Ascending aorta (tissue), 2 donors: ENCODE measurements around the gene FERMT2. TPM values are rescaled to one million over a fixed set of nuclear protein-coding genes. Genes with fewer than 3 reads are reported as not detected.
A peak's percentile ranks its signal among the peaks of the same experiment; 100 is the strongest.

Experiments used
- DNase-seq, 2 donors: peaks; one replicate each; pipeline ENCODE4 v3.0.0-alpha.2; 2019; ENCODE audit warnings: low spot score in 2 of 2
- H3K27ac ChIP-seq, 2 donors: fragments of 200-600 bp; sonication (generic); one replicate each; pipeline ENCODE4 v1.5.1; 2016 to 2017; ENCODE audit warnings: mild to moderate bottlenecking in 1 of 2
- H3K27me3 ChIP-seq: fragments of 200-600 bp; sonication (generic); one replicate; pipeline ENCODE4 v1.5.1; 2017
- H3K36me3 ChIP-seq, 2 donors: fragments of 200-600 bp; sonication (generic); one replicate each; pipeline ENCODE4 v1.5.1; 2016
- H3K4me1 ChIP-seq, 2 donors: fragments of 200-600 bp; sonication (generic); one replicate each; pipeline ENCODE4 v1.5.1; 2016 to 2017; ENCODE audit warnings: mild to moderate bottlenecking in 1 of 2
- H3K4me3 ChIP-seq, 2 donors: fragments of 200-600 bp; sonication (generic); one replicate each; pipeline ENCODE4 v1.5.1; 2016 to 2017; ENCODE audit warnings: mild to moderate bottlenecking in 1 of 2
- H3K9me3 ChIP-seq, 2 donors: fragments of 200-600 bp; sonication (generic); one replicate each; pipeline ENCODE4 v1.5.1; 2016
- CTCF ChIP-seq, 3 experiments: fragments of 200-600 bp in 2 of 3; fragments of 450-650 bp in 1 of 3; sonication (generic) in 2 of 3; IDR thresholded peaks; one replicate each; pipeline ENCODE4 v1.5.1; 2016 to 2019; ENCODE audit warnings: antibody characterized with exemption in 3 of 3, mild to moderate bottlenecking in 1 of 3, moderate library complexity in 1 of 3
- intact Hi-C: fragments of 100-400 bp; cut with DNase I; formaldehyde crosslinking; loops from one replicate; pipeline ENCODE4 v1.15.1; 2023
- total RNA-seq: library from RNA; depleted of rRNA; stranded (reverse); fragments of >200 nt; gene quantifications from one replicate; pipeline ENCODE4 v1.1.0, GENCODE V29; 2016

The FERMT2 gene
- total RNA-seq, 1 donor from 2014 or later: 101 TPM

DNA sequence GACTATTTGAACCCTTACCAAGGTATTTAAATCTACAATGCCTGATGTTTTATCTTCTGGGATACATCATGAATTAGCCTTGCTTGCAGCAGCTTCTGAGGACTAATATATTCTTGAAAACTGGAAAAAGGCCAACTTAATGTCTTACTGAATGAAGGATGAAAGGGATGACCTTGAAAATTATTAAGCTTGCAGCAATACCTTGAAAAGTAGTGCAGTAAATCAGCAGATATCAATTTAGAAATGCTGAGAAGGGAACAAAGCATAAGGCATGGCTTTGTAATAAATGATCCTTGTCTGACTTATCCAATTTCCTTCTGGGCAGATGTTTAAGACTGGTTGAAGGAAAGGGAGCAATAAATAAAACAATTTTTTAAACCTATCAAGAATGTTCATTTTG, 37.3 kb upstream of the FERMT2 start:
- intact Hi-C loops: no loop called here
- Histone ChIP-seq H3K36me3 (no peaks in the 10 kb centered on the region), H3K27ac (no peak overlapping the region), H3K4me3 (no peak overlapping the region), H3K4me1 (no peaks in the 10 kb centered on the region), H3K9me3 (no peaks in the 10 kb centered on the region), H3K27me3 (no peaks in the 10 kb centered on the region)
- TF ChIP-seq CTCF (IDR thresholded peaks at IDR 0.05): no peak
- no peak for DNase-seq

DNA sequence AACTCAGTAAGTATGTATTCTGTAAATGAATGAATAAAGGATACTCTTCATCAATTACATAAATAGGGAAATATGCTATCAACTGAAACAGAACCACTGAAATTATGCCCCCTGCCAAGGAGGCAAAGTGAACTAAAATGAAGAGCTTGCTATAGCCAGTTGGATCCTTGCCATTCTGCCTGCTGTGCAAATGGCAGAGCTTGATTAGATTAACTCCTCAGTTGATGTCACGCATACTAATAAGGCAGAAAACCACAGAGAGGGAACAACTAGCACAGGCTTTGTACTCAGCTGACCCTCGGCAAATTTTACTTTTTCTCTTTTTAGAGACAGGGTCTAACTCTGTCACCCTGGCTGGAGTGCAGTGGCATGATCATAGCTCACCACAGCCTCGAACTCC, 36.7 kb upstream of the FERMT2 start:
- H3K4me3 ChIP-seq: no peak overlapping the region

GRCh38 chr14:52987042-52987441, 36.2 kb upstream of the FERMT2 start:
- no peaks in the 10 kb centered on the region for H3K4me1 ChIP-seq
- H3K36me3 ChIP-seq: no peaks in the 10 kb centered on the region
- no peak for DNase-seq
- intact Hi-C loops: no loop called here
- H3K9me3 ChIP-seq: no peaks in the 10 kb centered on the region
- no peak for TF ChIP-seq CTCF (IDR thresholded peaks at IDR 0.05)
- H3K27ac ChIP-seq: no peak overlapping the region
- no peaks in the 10 kb centered on the region for H3K27me3 ChIP-seq
- H3K4me3 ChIP-seq: no peak overlapping the region

More for the DNA sequence above, 36.7 kb upstream of the FERMT2 start:
- intact Hi-C loops: no loop called here
- Histone ChIP-seq H3K27me3 (no peaks in the 10 kb centered on the region), H3K4me1 (no peaks in the 10 kb centered on the region), H3K9me3 (no peaks in the 10 kb centered on the region), H3K36me3 (no peaks in the 10 kb centered on the region), H3K27ac (no peak overlapping the region)
- DNase-seq: no peak
- no peak for TF ChIP-seq CTCF (IDR thresholded peaks at IDR 0.05)

DNA sequence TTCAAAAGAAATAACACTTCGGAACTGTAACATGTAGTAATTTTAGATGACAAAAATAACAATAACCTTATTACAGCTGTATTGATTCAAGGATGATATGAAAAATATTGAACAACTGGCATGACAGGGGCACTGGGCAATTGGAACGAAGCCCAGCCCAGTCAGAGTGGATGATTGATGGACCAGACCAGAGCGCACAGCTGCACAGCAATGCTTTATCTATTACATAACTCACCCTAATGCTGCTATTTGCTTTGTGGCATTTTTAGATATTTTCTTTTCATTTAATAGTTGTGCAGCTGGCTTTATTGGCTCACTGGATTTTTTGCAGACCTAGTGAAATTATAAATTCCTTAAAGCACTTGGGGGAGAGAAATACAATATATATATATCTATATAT, 26.9 kb upstream of the FERMT2 start:
- intact Hi-C loops: no loop called here
- Histone ChIP-seq H3K9me3 (no peaks in the 10 kb centered on the region), H3K27ac (peak overlapping the region in 1 of 2 donors; percentile 52), H3K4me3 (no peak overlapping the region), H3K4me1 (no peaks in the 10 kb centered on the region), H3K27me3 (no peaks in the 10 kb centered on the region), H3K36me3 (no peaks in the 10 kb centered on the region)
- no peak for DNase-seq
- TF ChIP-seq CTCF (IDR thresholded peaks at IDR 0.05): no peak

DNA sequence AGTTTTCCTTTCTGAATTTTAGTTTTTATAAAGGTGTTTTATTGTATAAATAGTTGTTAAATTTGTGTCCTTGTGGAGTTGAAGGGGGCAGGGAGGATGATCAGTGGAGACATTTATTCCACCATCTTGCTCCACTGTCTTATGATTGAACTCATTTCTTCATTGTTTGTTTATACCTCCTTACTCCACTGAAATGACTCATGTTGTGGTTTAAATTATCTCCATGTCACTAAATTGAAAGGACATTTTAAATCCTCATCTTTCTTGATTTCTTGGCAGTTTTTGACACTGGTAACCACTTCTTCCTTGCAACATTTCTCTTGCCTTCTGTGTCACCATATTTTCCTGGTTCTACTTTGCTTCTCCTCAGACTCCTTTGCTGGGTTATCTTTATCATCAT, 23.6 kb upstream of the FERMT2 start:
- intact Hi-C loops: no loop called here
- H3K4me1 ChIP-seq: no peaks in the 10 kb centered on the region
- H3K9me3 ChIP-seq: no peaks in the 10 kb centered on the region
- H3K27ac ChIP-seq: no peak overlapping the region
- TF ChIP-seq CTCF (IDR thresholded peaks at IDR 0.05): no peak
- no peaks in the 10 kb centered on the region for H3K36me3 ChIP-seq
- H3K27me3 ChIP-seq: no peaks in the 10 kb centered on the region
- no peak for DNase-seq
- H3K4me3 ChIP-seq: no peak overlapping the region

GRCh38 chr14:52961060-52961639, 10.3 kb upstream of the FERMT2 start:
- H3K4me1 ChIP-seq: peaks cover 0 to 8% of the 10 kb centered on the region in 2 donors
- peak in 1 of 2 donors; percentile 78 for DNase-seq
- H3K9me3 ChIP-seq: no peaks in the 10 kb centered on the region
- no peaks in the 10 kb centered on the region for H3K36me3 ChIP-seq
- intact Hi-C loops: loop anchor here (1.0 to 5.0 kb wide), 3 partner anchors 96 to 229 kb away; partner anchors contain the start of gene STYX
- no peak overlapping the region for H3K4me3 ChIP-seq
- H3K27me3 ChIP-seq: no peaks in the 10 kb centered on the region
- TF ChIP-seq CTCF (IDR thresholded peaks at IDR 0.05): peak; percentile 70 to 78 (median 78)
- H3K27ac ChIP-seq: peak overlapping the region; percentile 60 to 64
